Thyroid gland (tissue), 4 donors: ENCODE measurements around the gene COL6A3.

Source experiments
- POLR2A ChIP-seq, 2 donors: fragments of 450-650 bp; IDR thresholded peaks; one replicate each; pipeline ENCODE4 v1.6.1; 2017; ENCODE audit warnings: antibody characterized with exemption in 2 of 2, mild to moderate bottlenecking in 2 of 2, moderate library complexity in 1 of 2
- TF ChIP-seq, protein P1 (sequence below), 6 experiments: fragments of 200-600 bp in 3 of 6; fragments of 450-650 bp in 3 of 6; sonication (generic) in 3 of 6; IDR thresholded peaks; one replicate each; pipeline ENCODE4 v1.5.1; 2016 to 2019; ENCODE audit warnings: antibody characterized with exemption in 6 of 6, mild to moderate bottlenecking in 2 of 6, inconsistent platforms in 1 of 6, moderate library complexity in 1 of 6

DNA sequence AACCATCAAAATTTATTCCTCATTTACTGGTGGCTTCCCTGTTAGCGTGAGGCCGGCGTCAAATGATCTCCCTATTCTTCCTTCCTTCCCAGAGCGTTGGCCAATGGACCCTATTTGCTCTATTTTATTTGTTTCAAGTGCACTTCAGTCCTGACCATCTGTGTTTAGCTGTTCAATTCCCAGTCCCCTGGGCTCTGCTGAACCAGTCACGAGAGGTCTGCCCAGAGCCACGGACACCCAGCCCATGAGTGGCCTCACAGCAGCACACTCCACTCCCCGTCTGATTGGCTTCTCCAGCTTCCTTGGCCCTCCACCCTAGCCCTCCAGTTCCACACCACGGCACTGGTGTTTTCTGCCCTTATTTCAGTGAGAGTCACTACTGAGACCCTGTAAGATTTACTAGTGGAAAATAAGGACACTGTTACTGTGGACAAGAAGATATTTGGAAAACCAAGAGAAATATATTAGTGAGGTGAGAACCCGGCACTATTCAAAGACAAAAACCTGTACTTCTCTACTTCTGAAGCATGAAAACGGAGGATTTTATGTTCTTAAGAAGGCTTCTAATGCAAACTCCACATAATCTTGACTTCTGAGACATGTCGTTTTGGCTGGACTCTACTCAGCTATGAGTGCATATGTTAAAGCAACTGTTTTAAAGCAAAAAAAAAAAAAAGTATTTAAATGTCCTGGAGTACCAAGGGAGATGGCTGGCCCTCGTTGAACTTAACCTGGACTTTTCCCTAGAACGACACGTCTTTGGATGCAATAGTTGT is 86.6 kb downstream of the COL6A3 start:
- TF ChIP-seq, protein P1, sequence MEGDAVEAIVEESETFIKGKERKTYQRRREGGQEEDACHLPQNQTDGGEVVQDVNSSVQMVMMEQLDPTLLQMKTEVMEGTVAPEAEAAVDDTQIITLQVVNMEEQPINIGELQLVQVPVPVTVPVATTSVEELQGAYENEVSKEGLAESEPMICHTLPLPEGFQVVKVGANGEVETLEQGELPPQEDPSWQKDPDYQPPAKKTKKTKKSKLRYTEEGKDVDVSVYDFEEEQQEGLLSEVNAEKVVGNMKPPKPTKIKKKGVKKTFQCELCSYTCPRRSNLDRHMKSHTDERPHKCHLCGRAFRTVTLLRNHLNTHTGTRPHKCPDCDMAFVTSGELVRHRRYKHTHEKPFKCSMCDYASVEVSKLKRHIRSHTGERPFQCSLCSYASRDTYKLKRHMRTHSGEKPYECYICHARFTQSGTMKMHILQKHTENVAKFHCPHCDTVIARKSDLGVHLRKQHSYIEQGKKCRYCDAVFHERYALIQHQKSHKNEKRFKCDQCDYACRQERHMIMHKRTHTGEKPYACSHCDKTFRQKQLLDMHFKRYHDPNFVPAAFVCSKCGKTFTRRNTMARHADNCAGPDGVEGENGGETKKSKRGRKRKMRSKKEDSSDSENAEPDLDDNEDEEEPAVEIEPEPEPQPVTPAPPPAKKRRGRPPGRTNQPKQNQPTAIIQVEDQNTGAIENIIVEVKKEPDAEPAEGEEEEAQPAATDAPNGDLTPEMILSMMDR (IDR thresholded peaks at IDR 0.05): no peak
- no peak for TF ChIP-seq POLR2A (IDR thresholded peaks at IDR 0.05)
